ENCODE measurements around the gene FCRL5. TPM values are rescaled to one million over a fixed set of nuclear protein-coding genes. Genes with fewer than 3 reads are reported as not detected.
"Not testable (repeated sequence)": the region's sequence is repeated elsewhere in the genome, so short reads cannot be mapped to it uniquely, and the experiment has no call there.

The FCRL5 gene
- total RNA-seq (2014; rRNA removed; shearing (Covaris generic)): not detected in 2 replicates

DNA sequence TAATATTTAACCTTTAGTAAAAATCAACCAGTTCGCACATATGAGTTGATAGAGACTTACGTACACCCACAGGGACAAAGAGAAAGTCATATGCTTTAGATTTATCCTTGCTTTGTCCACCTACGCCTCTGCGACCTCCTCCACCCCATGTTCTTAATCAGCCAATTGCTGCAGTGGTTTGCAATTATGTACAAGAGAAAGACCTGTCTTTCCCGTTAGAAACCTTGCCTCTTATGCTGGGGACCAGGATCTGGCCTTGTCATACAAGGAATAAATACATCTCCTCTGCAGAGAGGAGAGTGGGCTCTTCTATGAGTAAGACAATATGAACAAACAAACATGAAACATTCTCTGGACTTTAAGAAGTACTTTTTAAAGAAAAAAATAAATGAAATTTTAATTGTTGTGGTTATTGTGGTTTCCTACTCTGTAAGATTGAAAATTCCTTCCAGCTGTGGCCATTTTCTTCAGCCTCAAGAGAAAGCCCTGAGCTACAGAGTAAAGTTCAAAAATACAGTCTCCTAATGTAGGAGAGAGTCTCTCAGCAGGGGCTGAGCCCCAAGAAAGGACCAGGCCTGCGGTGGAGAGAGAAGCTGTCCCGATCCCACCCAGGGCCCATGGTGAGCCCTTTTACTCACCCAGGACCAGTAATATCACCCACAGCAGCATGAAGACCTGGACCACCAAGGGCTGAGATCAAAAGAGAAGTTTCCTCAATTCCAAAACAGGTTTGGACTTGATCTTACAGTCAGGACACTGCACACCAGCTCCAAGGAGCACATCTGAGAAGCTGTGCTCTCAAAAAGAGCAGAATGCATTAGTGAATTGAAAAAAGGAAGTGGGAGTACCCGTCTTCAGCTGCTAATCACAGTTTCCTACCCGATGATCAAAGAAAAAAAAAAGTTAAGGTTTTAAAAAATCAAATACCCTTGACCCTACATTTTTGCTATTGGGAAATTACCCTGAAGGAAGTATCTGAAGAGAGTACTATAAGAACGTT is at the start of gene FCRL5:
TSS of gene FCRL5 (minus strand) at position 822 of the 1,000 bp plus-strand sequence. CDS start at position 669, 153 bp downstream.
- no peak for DNase-seq (ENCODE audit: low read depth)

DNA sequence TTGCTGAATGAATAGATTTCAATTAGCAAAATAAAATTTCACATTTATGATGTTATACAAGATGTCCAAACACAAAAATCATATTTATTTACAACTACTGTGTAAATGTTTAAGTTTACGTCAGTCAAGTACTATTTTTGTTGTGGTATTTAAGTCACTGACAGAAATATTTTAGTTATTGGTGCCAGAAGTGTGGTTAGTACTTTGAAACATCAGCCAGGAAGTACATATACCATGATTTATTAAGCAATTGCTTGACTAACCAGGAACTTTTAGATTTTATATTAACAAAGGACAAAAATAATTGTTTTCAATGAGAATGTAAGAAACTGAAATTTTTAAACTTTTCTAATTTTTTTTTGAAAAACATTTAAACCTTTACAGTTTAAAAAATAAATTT is 47.9 kb upstream of the FCRL5 start:
- no peak for DNase-seq (ENCODE audit: low read depth)

DNA sequence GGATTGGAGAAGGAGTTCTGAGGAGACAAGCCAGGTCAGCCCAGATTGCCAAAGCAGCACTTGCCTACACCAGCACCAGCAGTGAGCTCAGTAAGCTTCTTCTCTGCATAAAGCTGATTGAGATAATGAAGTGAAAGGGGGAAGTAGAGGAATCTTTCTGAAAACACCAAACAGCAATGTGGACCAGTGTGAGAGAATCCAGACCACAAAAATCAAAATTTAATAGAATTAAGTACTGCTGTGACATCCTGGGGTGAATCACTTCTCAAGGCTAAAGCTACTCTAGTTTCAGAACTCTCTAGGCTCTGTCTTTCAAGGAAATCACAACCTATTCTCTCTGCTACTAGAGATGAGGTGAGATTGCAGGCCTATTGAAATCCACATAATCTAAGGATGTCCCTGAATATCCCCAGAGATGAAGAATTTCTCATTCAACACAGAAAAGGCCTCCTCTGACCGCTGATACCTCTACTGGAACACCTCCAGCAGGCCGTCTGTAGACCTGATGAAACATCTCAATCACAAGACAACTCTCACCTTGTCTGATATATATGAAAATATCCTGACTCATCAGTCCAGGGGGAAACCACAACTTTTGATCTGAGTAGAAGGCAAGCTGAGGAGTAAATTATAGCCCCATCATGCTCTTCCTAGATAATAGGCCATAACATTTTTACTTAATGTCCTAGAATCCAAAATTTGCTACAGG is 45.8 kb upstream of the FCRL5 start, which contains the start of gene FCRL4:
TSS of gene FCRL4 (minus strand) at position 127 of the 709 bp plus-strand sequence. CDS start 141 bp downstream, outside the sequence.
- DNase-seq (ENCODE audit: low read depth): no peak

DNA sequence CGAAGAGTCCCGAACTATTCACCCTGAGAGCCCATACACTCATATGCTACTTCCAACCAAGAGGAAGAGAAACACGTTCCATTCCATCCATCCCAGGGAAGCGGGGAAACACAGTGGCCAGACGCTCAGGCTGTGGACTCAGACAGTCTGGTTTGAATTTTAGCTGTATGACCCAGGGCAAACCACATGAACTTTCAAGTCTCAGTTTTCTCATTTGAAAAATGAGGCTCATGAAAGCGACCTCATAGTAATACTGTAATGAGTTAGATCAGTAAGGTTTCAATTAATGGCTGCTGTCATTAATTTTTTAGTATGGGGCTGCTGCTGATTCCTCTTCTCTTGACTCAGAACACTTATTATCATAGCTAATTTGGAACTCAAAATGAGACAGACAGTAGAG is 44.1 kb upstream of the FCRL5 start:
- DNase-seq (ENCODE audit: low read depth): no peak

DNA sequence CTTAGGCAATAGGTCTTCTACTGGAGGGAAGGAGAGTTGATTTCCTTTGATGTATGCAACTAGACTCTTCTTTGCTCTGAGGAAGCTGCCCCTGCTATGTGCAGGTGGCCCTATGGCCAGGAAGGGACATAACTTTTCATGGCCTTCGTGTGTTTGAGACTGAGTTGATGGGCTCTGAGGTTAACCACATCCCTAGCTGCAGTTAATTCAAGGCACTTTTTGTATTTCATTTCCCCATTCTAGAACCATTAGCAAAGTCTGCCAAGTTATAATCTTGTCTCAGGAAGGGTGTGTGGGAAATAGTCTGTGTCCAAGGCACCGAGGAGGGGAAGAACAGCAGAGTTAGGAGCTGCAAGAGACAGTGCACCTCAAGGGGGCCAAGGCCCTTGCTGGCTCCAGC is 43.0 kb upstream of the FCRL5 start:
- DNase-seq (ENCODE audit: low read depth): no peak

DNA sequence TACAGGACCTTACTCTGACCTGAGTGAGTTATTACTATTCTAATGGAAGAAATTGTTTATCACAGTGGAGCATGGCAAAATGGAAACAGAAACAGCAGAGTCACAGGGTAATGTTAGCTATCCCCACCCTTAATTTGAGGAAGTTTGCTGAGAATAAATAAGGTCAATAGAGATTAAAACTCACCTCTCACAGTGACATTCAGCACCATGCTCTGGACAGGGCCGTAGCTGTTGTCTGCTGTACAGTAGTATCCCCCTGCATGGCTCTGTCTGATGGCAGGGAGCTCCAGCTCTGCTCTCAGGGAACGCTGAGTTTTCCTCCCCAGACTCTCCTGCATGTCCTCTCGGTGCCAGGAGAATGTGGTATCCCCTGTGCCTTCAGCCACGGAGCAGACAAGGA is 33.7 kb upstream of the FCRL5 start:
- no peak for DNase-seq (ENCODE audit: low read depth)

DNA sequence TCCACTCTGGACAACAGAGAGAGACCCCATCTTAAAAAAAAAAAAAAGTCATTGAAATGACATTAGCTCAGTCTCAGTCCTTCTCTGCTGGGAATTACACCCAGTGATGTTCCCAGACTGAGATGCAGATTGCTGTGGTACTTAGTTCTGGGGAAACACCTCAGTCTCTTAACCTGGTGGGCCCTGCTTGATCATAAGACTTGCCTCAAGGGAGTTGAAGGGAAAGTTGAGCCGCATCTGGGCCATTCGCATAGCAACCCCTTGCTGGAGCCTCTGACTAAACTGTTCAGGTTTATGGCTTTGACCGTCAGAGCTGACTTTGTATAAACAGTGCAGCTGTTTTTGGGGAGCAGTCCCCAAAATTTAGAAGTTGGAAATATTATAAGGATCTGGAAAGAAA is 32.2 kb upstream of the FCRL5 start:
- no peak for DNase-seq (ENCODE audit: low read depth)

DNA sequence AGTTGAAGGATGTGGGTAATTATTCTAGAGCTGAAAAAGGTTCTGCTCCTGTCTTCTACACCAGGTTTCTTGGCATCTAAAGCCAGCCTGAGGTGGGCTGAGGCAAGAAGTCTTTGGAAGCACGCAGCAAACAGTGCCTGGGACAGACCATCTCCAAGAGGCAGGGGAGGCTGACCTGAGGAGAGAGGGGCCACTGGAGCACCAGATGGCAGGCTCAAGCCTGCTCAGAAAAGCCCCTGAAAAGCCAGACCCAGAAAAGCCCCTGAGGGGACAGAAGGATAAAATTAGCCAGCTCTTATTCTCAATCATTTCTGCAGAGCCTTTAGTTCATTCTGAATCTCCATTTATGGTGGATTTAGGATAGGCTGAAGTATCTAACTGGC is 28.5 kb upstream of the FCRL5 start:
- no peak for DNase-seq (ENCODE audit: low read depth)

DNA sequence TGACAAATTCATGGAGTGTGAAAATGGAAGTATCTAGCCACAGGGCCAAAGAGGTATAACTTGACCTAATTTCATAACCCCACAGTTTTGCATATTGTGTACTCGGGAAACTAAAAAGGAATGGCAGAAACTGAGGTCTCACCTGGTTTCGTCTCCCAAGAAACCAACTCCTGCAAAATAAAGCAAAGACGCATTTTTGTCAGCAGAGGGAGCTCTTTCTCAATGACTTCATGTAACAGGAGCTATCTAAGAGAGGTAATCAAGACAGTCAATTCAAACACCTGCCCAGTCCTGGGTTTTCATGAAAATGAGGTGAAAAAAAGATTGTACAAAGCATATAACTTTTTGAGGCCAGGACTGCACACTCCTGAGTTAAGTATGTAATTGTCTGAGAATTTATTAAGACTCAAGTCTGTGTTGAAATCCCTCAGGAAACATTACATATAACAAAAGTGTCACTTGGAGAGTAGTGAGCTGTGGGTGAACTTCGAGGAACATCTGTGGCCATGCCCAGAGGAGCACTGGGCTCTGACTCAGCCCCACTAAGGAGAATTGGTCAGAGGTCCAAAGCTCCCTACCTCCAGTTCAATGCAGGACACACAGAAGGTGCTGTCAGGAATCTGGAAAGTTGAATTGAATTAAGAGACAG is 28.0 kb upstream of the FCRL5 start:
- DNase-seq (ENCODE audit: low read depth): peak; percentile 56

DNA sequence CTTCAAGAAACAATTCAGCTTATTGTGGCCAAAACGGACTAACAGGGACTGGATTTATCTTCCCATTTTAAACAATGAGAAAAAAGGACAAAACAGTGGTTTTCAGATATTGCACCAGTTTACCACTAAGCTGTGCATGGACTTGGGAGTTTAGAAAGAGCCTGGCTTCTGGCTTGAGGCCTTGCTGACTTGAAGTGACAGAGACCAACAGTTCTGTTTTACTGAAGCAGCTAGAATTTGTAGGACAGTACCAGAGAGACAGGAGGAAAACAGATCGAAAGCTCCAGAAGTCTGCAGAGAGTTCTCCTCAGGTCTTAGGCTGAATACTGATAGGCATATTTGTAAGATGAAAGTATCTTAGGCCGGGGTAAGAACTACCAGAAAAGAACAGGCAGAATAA is 25.1 kb upstream of the FCRL5 start:
- DNase-seq (ENCODE audit: low read depth): no peak

DNA sequence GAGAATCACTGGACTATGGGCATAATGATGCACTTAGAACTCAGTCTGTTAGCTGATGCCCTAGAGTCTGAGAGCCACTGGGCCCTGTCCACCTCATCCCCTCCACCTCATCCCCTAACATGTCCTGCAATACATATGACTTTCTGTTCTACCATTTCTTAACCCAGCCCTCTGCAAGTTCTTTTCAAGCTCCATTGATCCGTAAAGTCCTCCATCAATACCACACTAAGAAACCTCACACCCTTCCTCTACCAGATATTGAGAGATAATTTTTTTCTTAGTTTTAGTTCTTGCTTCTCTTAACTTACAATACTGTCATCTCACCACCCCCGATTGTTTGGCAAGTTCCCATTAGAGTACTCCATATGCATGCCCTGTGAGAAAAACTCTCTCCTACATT is 23.4 kb upstream of the FCRL5 start:
- DNase-seq (ENCODE audit: low read depth): no peak

DNA sequence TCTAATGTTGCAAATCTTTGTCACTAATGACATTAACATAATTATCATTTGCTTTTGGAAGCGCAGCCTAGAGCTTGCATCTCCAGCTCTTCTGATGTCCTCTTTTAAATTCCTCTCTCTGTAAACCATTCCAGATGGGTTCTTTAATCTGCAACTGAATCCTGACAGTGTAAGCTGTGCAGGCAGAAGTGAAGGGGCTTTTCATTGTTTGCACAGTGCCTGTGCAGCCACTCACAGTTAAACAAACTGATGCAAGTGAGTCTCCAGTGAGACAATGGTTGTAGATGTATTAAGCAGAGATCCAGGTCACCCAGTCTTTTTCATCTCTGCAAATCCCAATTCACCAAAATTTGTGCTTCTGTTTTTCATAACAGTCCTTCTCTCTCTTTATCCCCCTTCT is 22.5 kb upstream of the FCRL5 start:
- DNase-seq (ENCODE audit: low read depth): no peak

DNA sequence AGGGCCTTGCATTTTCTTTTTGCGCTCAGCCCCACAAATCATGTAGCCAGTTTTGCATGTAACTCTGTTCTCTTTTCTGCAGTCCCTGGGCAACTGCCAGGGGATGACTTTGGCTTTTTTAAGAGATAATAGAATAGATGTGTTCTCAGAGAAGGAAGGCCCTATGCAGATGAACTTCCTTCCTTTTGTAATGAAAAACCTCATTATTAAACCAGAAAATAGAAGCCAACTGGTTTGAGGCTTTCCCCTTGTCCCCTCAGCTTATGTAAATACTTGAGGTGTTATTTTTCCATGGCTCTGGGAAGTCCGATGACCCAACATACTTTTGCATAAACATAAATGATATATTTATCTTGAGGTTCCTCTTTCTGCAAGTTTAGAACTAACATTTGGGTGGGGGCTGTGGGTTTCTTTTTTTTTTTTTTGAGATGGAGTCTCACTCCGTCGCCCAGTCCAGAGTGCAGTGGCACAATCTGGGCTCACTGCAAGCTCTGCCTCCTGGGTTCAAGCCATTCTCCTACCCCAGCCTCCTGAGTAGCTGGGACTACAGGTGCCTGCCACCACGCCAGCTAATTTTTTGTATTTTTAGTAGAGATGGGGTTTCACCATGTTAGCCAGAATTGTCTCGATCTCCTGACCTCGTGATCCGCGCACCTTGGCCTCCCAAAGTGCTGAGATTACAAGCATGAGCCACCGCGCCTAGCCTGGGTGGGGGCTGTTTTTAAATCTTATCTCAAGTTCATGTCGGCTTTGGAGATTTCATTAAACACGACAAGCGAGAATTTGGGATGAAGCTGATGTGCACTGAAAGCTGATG is 14.4 kb upstream of the FCRL5 start:
- DNase-seq (ENCODE audit: low read depth): no peak

DNA sequence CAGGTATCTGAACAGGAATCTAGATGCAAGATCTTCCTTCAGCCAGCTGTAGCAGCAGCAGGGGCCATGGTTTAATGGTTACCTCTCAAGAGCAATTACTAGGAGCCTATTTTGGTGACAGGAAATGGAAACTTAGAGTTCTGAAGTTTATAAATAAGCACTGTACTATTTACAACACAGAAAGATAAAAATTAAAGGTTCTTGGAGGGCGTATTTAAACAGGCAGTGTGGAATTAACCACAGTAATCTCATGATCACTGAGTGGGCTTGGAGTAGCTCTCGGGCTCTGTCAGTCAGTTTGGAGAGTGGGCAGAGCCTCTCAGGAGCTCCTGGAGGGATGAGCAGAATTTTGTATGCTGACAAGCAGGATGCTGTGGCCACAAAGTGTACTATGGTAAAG is 10.2 kb upstream of the FCRL5 start:
- no peak for DNase-seq (ENCODE audit: low read depth)

DNA sequence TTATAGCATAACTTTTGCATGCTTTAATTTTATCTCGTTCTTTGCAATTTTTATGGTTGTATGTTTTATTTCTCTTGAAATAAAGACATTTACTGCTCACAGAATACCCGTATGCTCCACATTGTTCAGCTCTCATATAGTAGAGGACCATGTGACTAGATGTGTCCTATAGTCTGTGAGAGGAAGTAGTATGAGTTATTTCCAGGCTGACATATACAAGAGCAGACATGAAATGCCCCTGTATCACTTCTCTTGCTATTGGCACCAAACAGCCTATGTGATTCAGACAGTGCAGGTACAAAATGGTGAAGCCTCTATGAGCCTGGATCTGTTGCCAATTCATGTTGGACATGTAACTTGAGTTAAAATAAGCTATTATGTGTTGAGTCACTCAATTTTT is 5.8 kb upstream of the FCRL5 start:
- DNase-seq (ENCODE audit: low read depth): no peak

DNA sequence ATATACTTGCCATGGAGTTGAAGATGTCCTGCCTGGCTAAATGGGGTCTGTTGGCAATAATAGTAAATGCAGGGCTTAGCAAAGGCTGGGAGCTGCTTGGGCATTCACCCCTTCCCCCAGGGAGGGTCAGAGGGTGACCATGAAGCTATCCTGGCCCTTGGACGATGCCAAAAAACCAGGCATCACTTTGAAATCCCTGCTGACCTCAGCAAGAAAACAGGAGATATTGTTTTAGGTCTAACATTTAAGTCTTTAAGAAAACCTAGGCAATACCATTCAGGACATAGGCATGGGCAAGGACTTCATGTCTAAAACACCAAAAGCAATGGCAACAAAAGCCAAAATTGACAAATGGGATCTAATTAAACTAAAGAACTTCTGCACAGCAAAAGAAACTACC is 4.2 kb downstream of the FCRL5 start:
- not testable (repeated sequence) for DNase-seq (ENCODE audit: low read depth)

DNA sequence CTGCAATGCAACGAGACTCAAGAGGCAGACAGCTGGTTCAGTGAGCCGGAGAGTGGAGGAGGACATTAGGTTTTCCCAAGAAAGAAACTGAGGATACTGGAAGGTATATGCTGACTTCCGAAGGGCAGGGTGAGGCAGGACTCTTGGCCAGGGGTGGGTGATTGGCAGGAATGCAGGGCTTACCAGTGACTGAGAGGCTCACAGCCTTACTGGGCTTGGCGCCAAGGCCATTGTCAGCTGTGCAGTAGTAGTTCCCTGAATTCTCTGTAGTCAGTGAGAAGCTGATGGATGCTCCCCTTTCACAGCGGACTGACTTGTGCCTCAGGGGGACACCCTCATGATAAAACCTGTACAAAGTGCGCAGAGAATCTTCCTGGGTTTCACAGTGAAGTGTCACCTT is 9.6 kb downstream of the FCRL5 start:
- no peak for DNase-seq (ENCODE audit: low read depth)

DNA sequence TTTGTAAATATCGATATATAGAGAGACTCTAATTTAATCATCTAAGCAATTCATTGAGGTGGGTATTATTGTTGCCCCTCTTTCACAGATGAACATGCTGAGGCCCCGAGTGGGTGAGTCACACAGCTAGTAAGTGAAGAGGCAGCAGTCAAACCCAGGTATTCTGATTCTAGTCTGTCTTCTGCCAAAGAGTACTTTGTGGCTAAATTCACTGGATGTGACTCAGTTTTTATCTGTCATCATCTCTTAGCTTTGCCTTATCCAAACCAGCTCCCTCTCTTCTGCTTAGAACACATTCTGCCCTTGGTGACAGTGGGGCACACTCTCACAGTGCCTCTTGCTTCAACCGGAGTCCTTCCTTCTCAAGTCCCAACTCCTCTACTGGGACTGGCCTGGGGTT is 11.5 kb downstream of the FCRL5 start:
- peak; percentile 39 for DNase-seq (ENCODE audit: low read depth)

DNA sequence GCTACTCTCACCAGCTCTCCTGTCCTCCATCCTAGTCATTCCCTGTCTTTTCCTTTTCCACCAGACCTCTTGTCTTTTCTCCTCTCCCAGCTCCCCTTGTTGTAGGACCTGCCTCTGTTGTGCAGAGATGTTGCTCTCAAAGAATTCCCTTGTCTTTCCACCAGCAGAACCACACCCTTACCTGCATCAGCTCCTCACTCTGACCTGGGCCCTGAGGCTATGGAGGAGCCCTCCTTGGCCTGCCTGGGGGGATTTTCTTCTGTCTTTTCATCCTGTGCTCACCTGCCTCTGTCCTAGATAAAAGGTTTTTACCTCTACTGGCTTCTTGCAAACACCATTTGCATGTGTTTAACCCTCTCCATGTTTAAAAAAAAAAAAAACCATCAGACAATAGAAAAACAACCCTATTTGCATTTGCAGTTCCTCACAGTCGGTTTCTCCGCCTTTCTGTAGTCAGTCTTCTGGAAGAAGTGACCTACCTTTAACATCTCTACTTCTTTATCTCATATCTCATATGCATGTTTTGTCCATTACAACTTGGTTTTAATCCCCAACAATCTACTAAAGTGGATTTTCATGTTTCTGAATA is 12.1 kb downstream of the FCRL5 start:
- no peak for DNase-seq (ENCODE audit: low read depth)

DNA sequence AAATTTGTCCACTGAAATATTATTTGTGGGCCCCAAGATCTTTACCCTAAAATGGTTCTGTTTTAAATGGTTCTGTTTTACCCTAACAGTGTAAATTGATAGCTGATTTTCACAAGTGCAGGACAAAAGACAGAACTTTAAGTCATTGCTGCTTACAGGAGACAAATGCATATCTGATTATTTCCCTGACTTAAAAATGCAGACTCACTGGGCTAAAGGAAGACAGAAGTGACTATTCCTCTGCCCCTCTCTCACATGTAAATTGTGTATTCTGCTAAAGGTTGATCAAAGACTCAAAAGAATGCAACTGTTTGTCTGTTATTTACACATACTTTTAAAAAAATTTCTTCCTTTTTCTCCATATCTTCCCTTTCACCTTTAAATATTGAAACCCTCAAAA is 12.7 kb downstream of the FCRL5 start:
- no peak for DNase-seq (ENCODE audit: low read depth)

DNA sequence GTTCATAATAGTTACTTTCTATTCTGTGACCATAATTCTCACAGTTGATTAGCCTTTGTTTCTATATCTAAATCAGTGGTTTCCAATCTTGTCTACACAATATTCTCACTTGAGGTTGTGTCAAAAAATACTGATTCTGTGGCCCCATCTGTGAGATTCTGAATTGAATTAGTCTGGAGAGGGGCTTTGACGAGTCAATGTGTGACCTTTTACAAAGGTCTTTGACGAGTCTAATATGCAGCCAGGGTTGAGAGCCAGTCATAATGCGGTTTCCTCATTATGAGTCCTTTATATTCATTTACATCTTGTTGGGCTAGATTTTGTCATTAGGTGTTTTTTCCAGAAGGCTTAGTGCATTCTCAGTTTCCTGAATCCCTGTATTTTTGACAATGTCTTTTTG is 19.7 kb downstream of the FCRL5 start:
- no peak for DNase-seq (ENCODE audit: low read depth)

All from M059J (cell line).